H1 (cell line): ENCODE measurements around the gene DNAJC17. TPM values are rescaled to one million over a fixed set of nuclear protein-coding genes. Genes with fewer than 3 reads are reported as not detected.

Experiments used
- CTCF ChIA-PET: fragments of 300-600 bp; sonication (Branson Sonifier 250); formaldehyde crosslinking; loops from one replicate; lab custom pipeline; 2021; ENCODE audit not compliant: partially characterized antibody; lab: Charles Lee
- POLR2A ChIA-PET: fragments of 300-600 bp; sonication (Branson Sonifier 250); formaldehyde crosslinking; loops from one replicate; lab custom pipeline; 2021; ENCODE audit warnings: inconsistent platforms; ENCODE audit not compliant: partially characterized antibody; lab: Charles Lee
- DNase-seq, 2 experiments: peaks; one replicate each; pipeline versions ENCODE4 v3.0.0 to v3.0.0-alpha.2; 2010 to 2022; ENCODE audit warnings: low spot score in 2 of 2, low read depth in 1 of 2, mixed read lengths in 1 of 2
- FAIRE-seq: peaks from 2 replicates; lab custom pipeline; 2011; peaks lifted over from hg19 to GRCh38; lab: Jason Lieb, UNC
- H2AFZ ChIP-seq: 2 replicates; pipeline ENCODE4 v1.8.1; 2012; ENCODE audit warnings: low read length, inconsistent platforms
- H2AK5ac ChIP-seq: 2 replicates; pipeline ENCODE4 v1.6.1; 2013; ENCODE audit warnings: low read depth, low read length
- H2BK120ac ChIP-seq: replicated peaks from 2 replicates; pipeline ENCODE3; 2013; ENCODE audit warnings: low read depth, low read length, inconsistent platforms
- H2BK12ac ChIP-seq: 2 replicates; pipeline ENCODE4 v1.6.1; 2013; ENCODE audit warnings: low read depth, low read length
- H2BK15ac ChIP-seq: 2 replicates; pipeline ENCODE4 v1.6.1; 2013; ENCODE audit warnings: low read length
- H2BK20ac ChIP-seq: 2 replicates; pipeline ENCODE4 v1.6.1; 2013; ENCODE audit warnings: low read length
- H2BK5ac ChIP-seq: 2 replicates; pipeline ENCODE4 v1.6.1; 2013; ENCODE audit warnings: low read depth, low read length
- H3K14ac ChIP-seq: 2 replicates; pipeline ENCODE4 v1.6.1; 2013; ENCODE audit warnings: inconsistent platforms; ENCODE audit not compliant: insufficient read length
- H3K18ac ChIP-seq: 2 replicates; pipeline ENCODE4 v1.6.1; 2013; ENCODE audit warnings: low read length; ENCODE audit errors: extremely low read depth
- H3K23ac ChIP-seq: 2 replicates; pipeline ENCODE4 v1.6.1; 2013; ENCODE audit warnings: inconsistent platforms; ENCODE audit not compliant: insufficient read length
- H3K23me2 ChIP-seq: 2 replicates; pipeline ENCODE4 v1.6.1; 2013; ENCODE audit warnings: low read depth, low read length
- H3K27ac ChIP-seq: 2 replicates; pipeline ENCODE4 v1.6.1; 2011; ENCODE audit warnings: low read depth, low read length, inconsistent platforms
- H3K27me3 ChIP-seq, 4 experiments: replicated peaks in 1 of 4; 1 replicate in 1 of 4; 2 replicates in 3 of 4; pipeline versions ENCODE4 v1.6.1 to v1.8.1; 2011 to 2013; ENCODE audit warnings: low read length in 3 of 4, mild to moderate bottlenecking in 3 of 4, inconsistent platforms in 2 of 4, mixed read lengths in 2 of 4, moderate library complexity in 1 of 4; ENCODE audit not compliant: control insufficient read depth in 3 of 4, insufficient read depth in 3 of 4; ENCODE audit errors: extremely low read depth in 1 of 4
- H3K36me3 ChIP-seq, 4 experiments: 2 replicates each; pipeline versions ENCODE4 v1.6.1 to v1.8.1; 2011 to 2013; ENCODE audit warnings: mild to moderate bottlenecking in 4 of 4, low read length in 3 of 4, moderate library complexity in 2 of 4, control low read depth in 1 of 4, inconsistent platforms in 1 of 4; ENCODE audit not compliant: insufficient read depth in 4 of 4, control insufficient read depth in 2 of 4
- H3K4ac ChIP-seq: replicated peaks from 2 replicates; pipeline ENCODE3; 2013; ENCODE audit warnings: low read length, low read depth, mixed read lengths, inconsistent platforms; ENCODE audit not compliant: insufficient read length
- H3K4me1 ChIP-seq, 4 experiments: replicated peaks in 1 of 4; 1 replicate in 1 of 4; 2 replicates in 3 of 4; pipeline versions ENCODE4 v1.6.1 to v1.8.1; 2011 to 2013; ENCODE audit warnings: low read length in 3 of 4, inconsistent platforms in 2 of 4, mixed read lengths in 1 of 4; ENCODE audit not compliant: insufficient read depth in 4 of 4, control insufficient read depth in 3 of 4
- H3K4me2 ChIP-seq, 2 experiments: 2 replicates each; pipeline versions ENCODE4 v1.6.1 to v1.8.1; 2011 to 2013; ENCODE audit warnings: low read depth in 2 of 2, low read length in 2 of 2, control low read depth in 1 of 2, inconsistent platforms in 1 of 2, mild to moderate bottlenecking in 1 of 2; ENCODE audit not compliant: insufficient read depth in 1 of 2
- H3K4me3 ChIP-seq, 4 experiments: fragments of 200-600, 300-600 bp in 1 of 4; sonication (generic), shearing (Covaris generic), sonication (Bioruptor Twin) in 1 of 4; 2 replicates each; pipeline versions ENCODE4 v1.5.1 to v1.8.1; 2011 to 2016; ENCODE audit warnings: low read length in 4 of 4, low read depth in 3 of 4, control low read depth in 2 of 4, inconsistent platforms in 2 of 4, mild to moderate bottlenecking in 2 of 4, mixed read lengths in 1 of 4, moderate library complexity in 1 of 4; ENCODE audit not compliant: insufficient read depth in 2 of 4; ENCODE audit errors: extremely low read depth in 1 of 4
- H3K56ac ChIP-seq: replicated peaks from 2 replicates; pipeline ENCODE3; 2013; ENCODE audit warnings: low read depth, mild to moderate bottlenecking, mixed read lengths, low read length, inconsistent platforms; ENCODE audit not compliant: insufficient read length
- H3K79me1 ChIP-seq: 2 replicates; pipeline ENCODE4 v1.6.1; 2013; ENCODE audit warnings: low read depth, low read length, control low read depth
- H3K79me2 ChIP-seq, 2 experiments: 2 replicates each; pipeline versions ENCODE4 v1.6.1 to v1.8.1; 2012 to 2013; ENCODE audit warnings: low read length in 2 of 2, mild to moderate bottlenecking in 2 of 2, inconsistent platforms in 1 of 2; ENCODE audit not compliant: insufficient read depth in 2 of 2, control insufficient read depth in 1 of 2
- H3K9ac ChIP-seq, 4 experiments: replicated peaks in 1 of 4; 1 replicate in 1 of 4; 2 replicates in 3 of 4; pipeline versions ENCODE4 v1.6.1 to v1.8.1; 2011 to 2013; ENCODE audit warnings: low read depth in 3 of 4, low read length in 3 of 4, control low read depth in 2 of 4, mild to moderate bottlenecking in 2 of 4, moderate library complexity in 2 of 4, inconsistent platforms in 1 of 4; ENCODE audit errors: extremely low read depth in 1 of 4
- H3K9me3 ChIP-seq, 2 experiments: 2 replicates each; pipeline versions ENCODE4 v1.6.1 to v1.8.1; 2012 to 2013; ENCODE audit warnings: mild to moderate bottlenecking in 2 of 2, moderate library complexity in 2 of 2, control low read depth in 1 of 2, inconsistent platforms in 1 of 2, low read depth in 1 of 2, low read length in 1 of 2, mixed read lengths in 1 of 2; ENCODE audit not compliant: insufficient read depth in 2 of 2
- H4K20me1 ChIP-seq, 2 experiments: replicated peaks in 1 of 2; 2 replicates each; pipeline versions ENCODE3 to v1.8.1; 2011 to 2013; ENCODE audit warnings: inconsistent platforms in 2 of 2, low read length in 2 of 2, mild to moderate bottlenecking in 1 of 2; ENCODE audit not compliant: insufficient read depth in 2 of 2, control insufficient read depth in 1 of 2
- H4K5ac ChIP-seq: 2 replicates; pipeline ENCODE4 v1.6.1; 2013; ENCODE audit warnings: low read length, low read depth, mixed read lengths, inconsistent platforms; ENCODE audit not compliant: insufficient read length
- H4K8ac ChIP-seq: 2 replicates; pipeline ENCODE4 v1.8.0; 2013; ENCODE audit warnings: mild to moderate bottlenecking, moderate library complexity, low read length, inconsistent platforms; ENCODE audit not compliant: insufficient read depth; ENCODE audit errors: extremely low read depth
- H4K91ac ChIP-seq: replicated peaks from 2 replicates; pipeline ENCODE3; 2013; ENCODE audit warnings: low read length, mixed read lengths, inconsistent platforms; ENCODE audit not compliant: insufficient read length
- ATF2 ChIP-seq: IDR thresholded peaks from 2 replicates; pipeline ENCODE4 v1.6.1; 2012; ENCODE audit warnings: low read length, inconsistent platforms
- EGR1 ChIP-seq: IDR thresholded peaks from 2 replicates; pipeline ENCODE4 v1.6.1; 2011; ENCODE audit warnings: low read depth, low read length, borderline replicate concordance
- JUND ChIP-seq: IDR thresholded peaks from 2 replicates; pipeline ENCODE4 v1.6.1; 2011; ENCODE audit warnings: mild to moderate bottlenecking, improper control_type of control experiment, low read length
- PHF8 ChIP-seq: fragments of 200-600 bp; sonication (generic); conservative IDR thresholded peaks from 2 replicates; pipeline ENCODE4 v1.7.1; 2012; ENCODE audit warnings: low read depth, mild to moderate bottlenecking, inconsistent platforms, low read length, moderate library complexity
- POU5F1 ChIP-seq: IDR thresholded peaks from 2 replicates; pipeline ENCODE4 v1.6.1; 2011; ENCODE audit warnings: low read depth, mild to moderate bottlenecking, low read length, moderate library complexity
- RNF2 ChIP-seq: fragments of 200-900, 300-1000 bp; sonication (generic); IDR thresholded peaks from 2 replicates; pipeline ENCODE4 v1.7.1; 2016; ENCODE audit warnings: borderline replicate concordance, low read depth, mild to moderate bottlenecking, antibody characterized with exemption, low read length; ENCODE audit not compliant: poor library complexity, severe bottlenecking; ENCODE audit errors: missing control alignments
- SIX5 ChIP-seq: IDR thresholded peaks from 2 replicates; pipeline ENCODE4 v1.6.1; 2011; ENCODE audit warnings: mild to moderate bottlenecking, low read depth, low read length
- SP4 ChIP-seq: IDR thresholded peaks from 2 replicates; pipeline ENCODE4 v1.6.1; 2012; ENCODE audit warnings: low read length, inconsistent platforms
- TAF1 ChIP-seq: IDR thresholded peaks from 2 replicates; pipeline ENCODE4 v1.6.1; 2011; ENCODE audit warnings: mild to moderate bottlenecking, low read depth, low read length
- USF2 ChIP-seq: IDR thresholded peaks from 2 replicates; pipeline ENCODE4 v1.6.1; 2011; ENCODE audit warnings: low read length, improper control_type of control experiment
- ZNF274 ChIP-seq: IDR thresholded peaks from 2 replicates; pipeline ENCODE4 v1.7.0; 2012; ENCODE audit warnings: low read length, borderline replicate concordance; ENCODE audit errors: extremely low read depth
- WGBS, 2 experiments: shearing (Covaris generic) in 1 of 2; methylation state at CpG; one replicate each; pipeline versions ENCODE4 v1.1.6 to v1.1.7; 2013 to 2015; ENCODE audit warnings: low lambda C conversion rate in 2 of 2, mixed read lengths in 2 of 2, inconsistent platforms in 1 of 2, low coverage in 1 of 2, missing lambda C conversion rate in 1 of 2; ENCODE audit not compliant: insufficient replicate concordance in 2 of 2, insufficient coverage in 1 of 2, insufficient read length in 1 of 2; ENCODE audit errors: extremely low coverage in 1 of 2, missing lambda C conversion rate in 1 of 2; 5-methylcytosine and 5-hydroxymethylcytosine counted together
- polyA plus RNA-seq, 7 experiments: library from polyadenylated mRNA; depleted of rRNA in 3 of 7; stranded (reverse) in 5 of 7; unstranded in 2 of 7; fragments of >200 nt in 5 of 7; fragments of 200-250 nt in 2 of 7; gene quantifications; 1 replicate in 5 of 7; 2 replicates in 1 of 7; 4 replicates in 1 of 7; pipeline versions ENCODE4 v1.2.1 to v1.2.3, GENCODE V29; 2011 to 2013; ENCODE audit warnings: missing spikeins in 2 of 7, mixed read lengths in 2 of 7
- total RNA-seq: library from RNA; stranded (reverse); fragmentation: NEBNext Ultra II Directional; extraction: Animal tissue kit (Norgen Biotek cat#: 25700); gene quantifications from 2 replicates; pipeline ENCODE4 v1.2.1, GENCODE V29; 2021

The DNAJC17 gene
- total and polyA plus RNA-seq, 2 of the 8 experiments (the other 6 are each of a cell fraction or from before 2014, with no cell fraction given), result 39.5 to 45.4 TPM

GRCh38 chr15:40854161-40854560 lies 46.9 kb upstream of the DNAJC17 start:
- H4K91ac ChIP-seq, result no peak overlapping the region
- H3K79me2 ChIP-seq, result peaks cover 0 to 11% of the 10 kb centered on the region in 2 experiments; a peak in 2 of 4 replicates
- no peaks in the 10 kb centered on the region for H3K23me2 ChIP-seq
- no peak overlapping the region for H4K8ac ChIP-seq
- H3K23ac ChIP-seq, result no peak overlapping the region
- no peak overlapping the region for H3K18ac ChIP-seq
- peaks cover 18 to 52% (median 44%) of the 10 kb centered on the region in 4 experiments; a peak in 7 of 8 replicates for H3K36me3 ChIP-seq
- DNase-seq (no peak), FAIRE-seq (no peak)
- H3K4me2 ChIP-seq, result no peak overlapping the region
- ChIA-PET CTCF (interaction anchor here (1.2 to 8.6 kb wide), 3 partner anchors 10 to 43 kb away, joined by 3 to 208 read pairs (median 157); partner anchors contain the start of genes SPINT1 and VPS18), POLR2A (interaction anchor here (1.5 to 1.7 kb wide), 2 partner anchors 10 to 16 kb away, joined by 3 to 8 read pairs; partner anchors contain the start of gene SPINT1)
- H3K9me3 ChIP-seq, result no peaks in the 10 kb centered on the region
- peaks cover 5 to 6% of the 10 kb centered on the region in 2 experiments for H4K20me1 ChIP-seq
- no peak overlapping the region for H3K14ac ChIP-seq
- H2BK20ac ChIP-seq, result no peak overlapping the region
- no peak overlapping the region for H3K4me3 ChIP-seq
- H4K5ac ChIP-seq, result no peak overlapping the region
- no peak overlapping the region for H3K4ac ChIP-seq
- 82% methylated on average over 10 of the region's 10 CpGs; no CpG with 5 or more reads in 1 of the 2 experiments for WGBS, 2 experiments
- H3K56ac ChIP-seq, result no peak overlapping the region
- H2BK15ac ChIP-seq, result no peak overlapping the region
- no peak overlapping the region for H3K9ac ChIP-seq
- no peak overlapping the region for H2BK120ac ChIP-seq
- H3K79me1 ChIP-seq, result peaks cover 3% of the 10 kb centered on the region; the same call in 1 of the 2 replicates
- peaks cover 0 to 3% (median 0%) of the 10 kb centered on the region in 4 experiments; a peak in 1 of 7 replicates for H3K4me1 ChIP-seq
- H2AFZ ChIP-seq, result no peak overlapping the region
- no peak overlapping the region for H2BK12ac ChIP-seq
- H3K27me3 ChIP-seq, result no peaks in the 10 kb centered on the region
- H2AK5ac ChIP-seq, result no peak overlapping the region
- no peak overlapping the region for H3K27ac ChIP-seq
- H2BK5ac ChIP-seq, result no peak overlapping the region
- TF ChIP-seq ZNF274, result no peak
- TF ChIP-seq TAF1, result no peak
- no peak for TF ChIP-seq JUND
- TF ChIP-seq EGR1, result no peak
- no peak for TF ChIP-seq POU5F1
- TF ChIP-seq RNF2, result no peak
- no peak for TF ChIP-seq ATF2
- no peak for TF ChIP-seq PHF8
- TF ChIP-seq SP4, result no peak
- TF ChIP-seq SIX5, result no peak
- no peak for TF ChIP-seq USF2
